ENCODE measurements around the gene HNRNPD. TPM values are rescaled to one million over a fixed set of nuclear protein-coding genes. Genes with fewer than 3 reads are reported as not detected.

HNRNPD gene
- polyA plus RNA-seq, 1 donor from 2014 or later: 144 TPM

Small RNA genes lying within 50 kb of the gene (small RNA-seq; reads per million reads assigned to genes)
- gene RF00150: 0 to 0.16 (median 0.07) reads per million in 3 experiments

Other genes starting within 250 kb of the HNRNPD start
- 1,069 and 1,146 TPM in 2 replicates for gene HNRNPDL, start 56.5 kb upstream of the HNRNPD start, polyA plus RNA-seq
- 149 and 159 TPM in 2 replicates for gene ENOPH1, start 56.6 kb upstream of the HNRNPD start, polyA plus RNA-seq
- 4.1 and 4.9 TPM in 2 replicates for gene TMEM150C, start 188.0 kb upstream of the HNRNPD start, polyA plus RNA-seq